ENCODE data around the gene TBC1D1. TPM values are rescaled to one million over a fixed set of nuclear protein-coding genes. Genes with fewer than 3 reads are reported as not detected.

TBC1D1 gene
- total RNA-seq, 5 donors from 2014 or later (not counting 1 experiment from before 2014, with no cell fraction given), result 46.3 to 58.1 (median 47.6) TPM

DNA sequence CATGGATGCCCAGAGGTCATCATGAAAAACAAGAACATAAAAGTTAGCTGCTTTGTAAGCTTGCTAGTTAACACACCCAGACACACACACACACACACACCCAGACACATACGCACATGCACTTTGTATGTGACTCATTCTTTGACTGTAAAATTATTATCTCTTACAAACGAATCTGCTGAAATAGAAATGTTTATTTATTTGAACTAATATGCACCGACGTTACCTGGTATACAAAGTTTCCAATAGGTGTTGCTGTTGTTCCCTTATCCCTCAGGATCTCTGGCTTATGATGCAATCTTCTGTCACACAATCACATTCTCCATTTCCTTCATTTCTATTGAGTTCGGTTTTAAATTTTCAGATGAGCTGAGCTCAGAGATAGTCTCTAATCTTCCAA lies 278.6 kb downstream of the TBC1D1 start:
- no peaks in the 10 kb centered on the region for H3K27me3 Mint-ChIP-seq
- POLR2A ChIA-PET, result interaction anchor here in 1 of 2 donors (0.6 to 0.8 kb wide), 2 partner anchors 50 to 170 kb away, joined by 3 to 4 read pairs; no protein-coding TSS in a partner anchor

DNA sequence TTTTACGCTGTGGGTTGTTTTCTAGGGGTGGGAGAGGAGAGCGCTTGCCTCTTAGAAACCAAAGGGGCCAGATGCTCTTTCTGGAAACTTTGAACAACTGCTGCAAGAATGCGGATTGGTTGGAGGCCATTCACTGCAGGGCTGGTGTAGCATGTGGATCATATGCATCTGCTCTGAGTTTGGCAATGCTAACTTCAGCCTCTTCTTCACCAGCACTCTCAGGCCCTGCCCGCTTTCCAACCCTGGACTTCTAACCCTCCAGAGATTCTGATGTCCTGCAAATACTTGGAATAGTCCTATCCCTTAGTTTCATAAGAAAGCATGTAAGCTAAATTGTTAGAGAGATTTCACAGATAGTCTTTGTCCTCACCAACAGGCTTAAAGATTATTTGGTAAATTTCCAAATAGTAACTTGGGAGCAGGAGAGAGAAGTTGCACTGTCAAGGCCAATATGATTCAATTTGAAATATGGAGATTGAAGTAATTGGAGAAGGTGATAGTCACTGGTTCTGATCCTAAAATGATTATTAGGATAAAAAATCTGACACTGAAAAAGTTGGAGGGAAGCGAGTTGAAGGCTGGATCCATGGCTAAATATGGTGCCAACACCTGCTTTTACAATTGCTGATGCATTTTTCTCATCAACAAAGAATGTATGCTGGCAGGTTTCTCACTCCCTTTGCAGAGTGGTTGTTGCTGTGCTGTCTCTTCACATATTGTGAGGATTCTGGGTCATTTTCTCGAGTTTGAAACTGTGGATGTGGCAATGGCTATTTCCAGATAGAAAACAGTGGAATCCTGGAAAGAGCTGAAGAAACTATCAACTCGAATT lies 279.7 kb downstream of the TBC1D1 start:
- no peaks in the 10 kb centered on the region for H3K27me3 Mint-ChIP-seq
- CTCF ChIA-PET, result interaction anchor here in 1 of 2 donors (0.7 to 0.8 kb wide), 2 partner anchors 9 to 15 kb away, joined by 3 to 4 read pairs; no protein-coding TSS in a partner anchor
- no peaks in the 10 kb centered on the region for H3K27me3 ChIP-seq (replicated peaks in 1 of 2; ENCODE audit: control insufficient read depth in 2 of 2, extremely low read depth in 1 of 2, insufficient read depth in 2 of 2, low read length in 1 of 2)
- H3K36me3 ChIP-seq (ENCODE audit: control insufficient read depth in 2 of 2, extremely low read depth in 1 of 2, insufficient read depth in 1 of 2, low read length in 1 of 2), result no peaks in the 10 kb centered on the region
- no peak overlapping the region for H3K4me3 ChIP-seq (ENCODE audit: control insufficient read depth in 1 of 2, extremely low read depth in 1 of 2, low read length in 1 of 2)
- H3K27ac ChIP-seq (ENCODE audit: low read length), result no peak overlapping the region
- DNase-seq, result no peak
- H3K9me3 ChIP-seq, result no peaks in the 10 kb centered on the region
- WGBS (ENCODE audit: insufficient coverage), result 89% methylated on average over 3 of the region's 7 CpGs
- peaks cover 0 to 3% (median 1%) of the 10 kb centered on the region in 3 donors for H3K9me3 Mint-ChIP-seq
- ATAC-seq (replicated peaks in 1 of 4), result no peak
- H3K4me3 Mint-ChIP-seq, result no peak overlapping the region
- peaks cover 0 to 2% of the 10 kb centered on the region in 2 experiments for H3K4me1 ChIP-seq (ENCODE audit: control insufficient read depth in 1 of 2, extremely low read depth in 1 of 2, insufficient read depth in 2 of 2, low read length in 2 of 2)
- peaks cover 21 to 27% (median 21%) of the 10 kb centered on the region in 3 donors for H3K4me1 Mint-ChIP-seq
- no peak overlapping the region for H3K27ac Mint-ChIP-seq
- H3K36me3 Mint-ChIP-seq, result no peaks in the 10 kb centered on the region
- POLR2A ChIA-PET, result interaction anchor here in 1 of 2 donors (0.8 kb wide), 1 partner anchor 171 kb away, joined by 3 read pairs; no protein-coding TSS in a partner anchor

More for the DNA sequence above, 278.6 kb downstream of the TBC1D1 start:
- no peaks in the 10 kb centered on the region for H3K36me3 ChIP-seq (ENCODE audit: control insufficient read depth in 2 of 2, extremely low read depth in 1 of 2, insufficient read depth in 1 of 2, low read length in 1 of 2)
- H3K9me3 Mint-ChIP-seq, result peaks cover under 1 to 5% (median 5%) of the 10 kb centered on the region in 3 donors
- CTCF ChIA-PET, result interaction anchor here (0.5 to 2.0 kb wide), 5 partner anchors 9 to 392 kb away, joined by 3 to 5 read pairs (median 3); no protein-coding TSS in a partner anchor
- H3K27ac Mint-ChIP-seq, result no peak overlapping the region
- H3K27me3 ChIP-seq (replicated peaks in 1 of 2; ENCODE audit: control insufficient read depth in 2 of 2, extremely low read depth in 1 of 2, insufficient read depth in 2 of 2, low read length in 1 of 2), result no peaks in the 10 kb centered on the region
- ATAC-seq (replicated peaks in 1 of 4) (no peak), DNase-seq (no peak)
- H3K27ac ChIP-seq (ENCODE audit: low read length), result no peak overlapping the region
- no peak overlapping the region for H3K4me3 ChIP-seq (ENCODE audit: control insufficient read depth in 1 of 2, extremely low read depth in 1 of 2, low read length in 1 of 2)
- no CpG with 5 or more reads among the region's 5 CpGs for WGBS (ENCODE audit: insufficient coverage)
- no peak overlapping the region for H3K4me3 Mint-ChIP-seq
- H3K4me1 Mint-ChIP-seq, result peaks cover 15 to 17% (median 16%) of the 10 kb centered on the region in 3 donors
- no peaks in the 10 kb centered on the region for H3K36me3 Mint-ChIP-seq
- H3K9me3 ChIP-seq, result no peaks in the 10 kb centered on the region
- H3K4me1 ChIP-seq (ENCODE audit: control insufficient read depth in 1 of 2, extremely low read depth in 1 of 2, insufficient read depth in 2 of 2, low read length in 2 of 2), result peaks cover 0 to 2% of the 10 kb centered on the region in 2 experiments

DNA sequence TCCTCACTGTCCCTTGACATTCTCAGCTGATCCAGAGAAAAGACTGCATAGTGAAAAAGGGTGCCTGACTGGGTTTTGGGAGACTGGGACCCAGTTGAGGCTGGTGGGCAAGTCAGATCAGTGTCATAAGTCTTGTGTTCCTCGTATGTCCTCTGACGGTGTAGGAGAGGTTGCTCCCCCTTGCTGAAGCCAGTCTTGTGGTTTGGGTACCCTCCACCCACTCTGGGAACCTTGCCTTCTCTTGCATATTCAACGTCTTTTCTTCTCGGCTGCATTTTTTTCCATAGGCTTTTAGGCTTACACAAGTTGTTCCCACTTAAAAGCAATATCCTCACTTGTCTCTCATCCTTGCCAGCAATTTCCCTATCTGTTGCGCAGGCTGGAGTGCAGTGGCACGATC lies 281.2 kb downstream of the TBC1D1 start:
- Histone ChIP-seq H3K27ac (ENCODE audit: low read length) (no peak overlapping the region), H3K9me3 (no peaks in the 10 kb centered on the region), H3K4me1 (ENCODE audit: control insufficient read depth in 1 of 2, extremely low read depth in 1 of 2, insufficient read depth in 2 of 2, low read length in 2 of 2) (peaks cover 3 to 9% of the 10 kb centered on the region in 2 experiments), H3K27me3 (replicated peaks in 1 of 2; ENCODE audit: control insufficient read depth in 2 of 2, extremely low read depth in 1 of 2, insufficient read depth in 2 of 2, low read length in 1 of 2) (no peaks in the 10 kb centered on the region), H3K4me3 (ENCODE audit: control insufficient read depth in 1 of 2, extremely low read depth in 1 of 2, low read length in 1 of 2) (no peak overlapping the region), H3K36me3 (ENCODE audit: control insufficient read depth in 2 of 2, extremely low read depth in 1 of 2, insufficient read depth in 1 of 2, low read length in 1 of 2) (no peaks in the 10 kb centered on the region)
- POLR2A ChIA-PET, result interaction anchor here in 1 of 2 donors (0.7 kb wide), 2 partner anchors 568 to 1020 kb away, joined by 3 to 14 read pairs; no protein-coding TSS in a partner anchor
- CTCF ChIA-PET, result no interaction called here
- DNase-seq (no peak), ATAC-seq (replicated peaks in 1 of 4) (no peak)
- H3K27ac Mint-ChIP-seq, result no peak overlapping the region
- WGBS (ENCODE audit: insufficient coverage), result 59% methylated on average over 4 of the region's 6 CpGs
- no peak overlapping the region for H3K4me3 Mint-ChIP-seq
- peaks cover 0 to 3% (median 0%) of the 10 kb centered on the region in 3 donors for H3K9me3 Mint-ChIP-seq
- peaks cover 18 to 33% (median 18%) of the 10 kb centered on the region in 3 donors for H3K4me1 Mint-ChIP-seq
- no peaks in the 10 kb centered on the region for H3K36me3 Mint-ChIP-seq
- no peaks in the 10 kb centered on the region for H3K27me3 Mint-ChIP-seq

DNA sequence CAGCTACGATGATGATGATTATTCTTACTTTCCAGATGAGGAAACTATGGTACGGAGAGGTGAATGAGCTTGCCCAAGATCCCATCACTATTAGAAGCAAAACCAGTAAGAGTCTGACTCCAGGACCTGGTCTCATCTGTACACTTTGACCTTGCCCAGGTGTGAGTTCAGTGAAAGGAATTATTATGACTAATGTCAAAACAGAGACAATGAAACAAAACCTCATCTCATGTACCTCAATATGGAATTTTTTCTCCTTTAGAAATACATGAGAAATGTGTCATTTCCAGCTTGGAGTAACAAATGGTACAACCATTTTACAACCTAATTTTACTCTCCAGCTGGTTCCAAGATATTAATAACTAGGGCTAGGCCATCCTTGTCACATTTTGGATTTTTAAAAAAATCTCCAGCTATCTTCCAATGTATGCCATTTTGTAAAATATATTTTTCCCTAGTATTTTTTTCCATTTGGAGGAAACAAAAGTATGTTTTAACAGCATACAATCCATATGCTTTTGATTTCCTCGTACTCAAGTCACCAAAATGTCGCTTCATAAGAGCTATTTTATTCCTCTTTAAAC lies 283.1 kb downstream of the TBC1D1 start:
- no peak for DNase-seq
- Mint-ChIP-seq H3K4me3 (no peak overlapping the region), H3K4me1 (peaks cover 32 to 48% (median 34%) of the 10 kb centered on the region in 3 donors), H3K9me3 (peaks cover 0 to 3% (median 0%) of the 10 kb centered on the region in 3 donors), H3K36me3 (no peaks in the 10 kb centered on the region), H3K27me3 (no peaks in the 10 kb centered on the region), H3K27ac (peak overlapping the region in 1 of 2 donors; percentile 12)
- Histone ChIP-seq H3K4me3 (ENCODE audit: control insufficient read depth in 1 of 2, extremely low read depth in 1 of 2, low read length in 1 of 2) (no peak overlapping the region), H3K27me3 (replicated peaks in 1 of 2; ENCODE audit: control insufficient read depth in 2 of 2, extremely low read depth in 1 of 2, insufficient read depth in 2 of 2, low read length in 1 of 2) (no peaks in the 10 kb centered on the region), H3K4me1 (ENCODE audit: control insufficient read depth in 1 of 2, extremely low read depth in 1 of 2, insufficient read depth in 2 of 2, low read length in 2 of 2) (peaks cover 13 to 22% of the 10 kb centered on the region in 2 experiments), H3K36me3 (ENCODE audit: control insufficient read depth in 2 of 2, extremely low read depth in 1 of 2, insufficient read depth in 1 of 2, low read length in 1 of 2) (no peaks in the 10 kb centered on the region), H3K9me3 (no peaks in the 10 kb centered on the region), H3K27ac (ENCODE audit: low read length) (no peak overlapping the region)
- no CpG with 5 or more reads among the region's 4 CpGs for WGBS (ENCODE audit: insufficient coverage)
- ATAC-seq (replicated peaks in 1 of 4), result no peak
- CTCF ChIA-PET, result interaction anchor here (0.6 to 2.3 kb wide), 5 partner anchors 100 to 503 kb away, joined by 3 to 7 read pairs (median 4); no protein-coding TSS in a partner anchor
- POLR2A ChIA-PET, result interaction anchor here in 1 of 2 donors (0.7 kb wide), 1 partner anchor 13 kb away, joined by 4 read pairs; no protein-coding TSS in a partner anchor

- H3K4me1 Mint-ChIP-seq, result peaks cover 38 to 52% (median 39%) of the 10 kb centered on the region in 3 donors
- H3K4me3 ChIP-seq (ENCODE audit: control insufficient read depth in 1 of 2, extremely low read depth in 1 of 2, low read length in 1 of 2), result no peak overlapping the region
- no peaks in the 10 kb centered on the region for H3K27me3 Mint-ChIP-seq
- POLR2A ChIA-PET, result interaction anchor here (0.6 to 0.7 kb wide), 2 partner anchors 14 to 530 kb away, joined by 4 read pairs; no protein-coding TSS in a partner anchor
- ATAC-seq (replicated peaks in 1 of 4) (no peak), DNase-seq (no peak)
- peaks cover 13 to 26% of the 10 kb centered on the region in 2 experiments for H3K4me1 ChIP-seq (ENCODE audit: control insufficient read depth in 1 of 2, extremely low read depth in 1 of 2, insufficient read depth in 2 of 2, low read length in 2 of 2)
- peaks cover 0 to 3% (median 0%) of the 10 kb centered on the region in 3 donors for H3K9me3 Mint-ChIP-seq
- no peaks in the 10 kb centered on the region for H3K27me3 ChIP-seq (replicated peaks in 1 of 2; ENCODE audit: control insufficient read depth in 2 of 2, extremely low read depth in 1 of 2, insufficient read depth in 2 of 2, low read length in 1 of 2)
- H3K4me3 Mint-ChIP-seq, result no peak overlapping the region
- H3K27ac Mint-ChIP-seq, result peak overlapping the region in 1 of 2 donors; percentile 58
- H3K27ac ChIP-seq (ENCODE audit: low read length), result no peak overlapping the region
- WGBS (ENCODE audit: insufficient coverage), result 55% methylated on average over 1 of the region's 2 CpGs
- no peaks in the 10 kb centered on the region for H3K36me3 ChIP-seq (ENCODE audit: control insufficient read depth in 2 of 2, extremely low read depth in 1 of 2, insufficient read depth in 1 of 2, low read length in 1 of 2)
- no peaks in the 10 kb centered on the region for H3K9me3 ChIP-seq
- no peaks in the 10 kb centered on the region for H3K36me3 Mint-ChIP-seq
- CTCF ChIA-PET, result interaction anchor here in 1 of 2 donors (0.6 to 2.3 kb wide), 5 partner anchors 99 to 601 kb away, joined by 3 to 7 read pairs (median 3); no protein-coding TSS in a partner anchor
Observed at GRCh38 chr4:38174801-38175200, 283.9 kb downstream of the TBC1D1 start.

GRCh38 chr4:38176165-38176564 lies 285.3 kb downstream of the TBC1D1 start:
- Mint-ChIP-seq H3K36me3 (no peaks in the 10 kb centered on the region), H3K9me3 (peaks cover 0 to 3% (median 0%) of the 10 kb centered on the region in 3 donors), H3K4me3 (no peak overlapping the region), H3K4me1 (peaks cover 39 to 54% (median 47%) of the 10 kb centered on the region in 3 donors), H3K27me3 (no peaks in the 10 kb centered on the region), H3K27ac (peak overlapping the region; percentile 21 to 22)
- no peak overlapping the region for H3K4me3 ChIP-seq (ENCODE audit: control insufficient read depth in 1 of 2, extremely low read depth in 1 of 2, low read length in 1 of 2)
- no peak for ATAC-seq (replicated peaks in 1 of 4)
- H3K36me3 ChIP-seq (ENCODE audit: control insufficient read depth in 2 of 2, extremely low read depth in 1 of 2, insufficient read depth in 1 of 2, low read length in 1 of 2), result no peaks in the 10 kb centered on the region
- WGBS (ENCODE audit: insufficient coverage), result 95% methylated on average over 3 of the region's 7 CpGs
- H3K27me3 ChIP-seq (replicated peaks in 1 of 2; ENCODE audit: control insufficient read depth in 2 of 2, extremely low read depth in 1 of 2, insufficient read depth in 2 of 2, low read length in 1 of 2), result no peaks in the 10 kb centered on the region
- no peak for DNase-seq
- H3K9me3 ChIP-seq, result no peaks in the 10 kb centered on the region
- H3K27ac ChIP-seq (ENCODE audit: low read length), result no peak overlapping the region
- POLR2A ChIA-PET, result no interaction called here
- peaks cover 14 to 27% of the 10 kb centered on the region in 2 experiments for H3K4me1 ChIP-seq (ENCODE audit: control insufficient read depth in 1 of 2, extremely low read depth in 1 of 2, insufficient read depth in 2 of 2, low read length in 2 of 2)
- CTCF ChIA-PET, result interaction anchor here (0.5 to 2.3 kb wide), 5 partner anchors 499 to 1863 kb away, joined by 3 to 7 read pairs (median 3); no protein-coding TSS in a partner anchor

Data from T-cell (primary cell).